ENCODE data around the gene GTPBP1.

- TF ChIP-seq, protein P1, sequence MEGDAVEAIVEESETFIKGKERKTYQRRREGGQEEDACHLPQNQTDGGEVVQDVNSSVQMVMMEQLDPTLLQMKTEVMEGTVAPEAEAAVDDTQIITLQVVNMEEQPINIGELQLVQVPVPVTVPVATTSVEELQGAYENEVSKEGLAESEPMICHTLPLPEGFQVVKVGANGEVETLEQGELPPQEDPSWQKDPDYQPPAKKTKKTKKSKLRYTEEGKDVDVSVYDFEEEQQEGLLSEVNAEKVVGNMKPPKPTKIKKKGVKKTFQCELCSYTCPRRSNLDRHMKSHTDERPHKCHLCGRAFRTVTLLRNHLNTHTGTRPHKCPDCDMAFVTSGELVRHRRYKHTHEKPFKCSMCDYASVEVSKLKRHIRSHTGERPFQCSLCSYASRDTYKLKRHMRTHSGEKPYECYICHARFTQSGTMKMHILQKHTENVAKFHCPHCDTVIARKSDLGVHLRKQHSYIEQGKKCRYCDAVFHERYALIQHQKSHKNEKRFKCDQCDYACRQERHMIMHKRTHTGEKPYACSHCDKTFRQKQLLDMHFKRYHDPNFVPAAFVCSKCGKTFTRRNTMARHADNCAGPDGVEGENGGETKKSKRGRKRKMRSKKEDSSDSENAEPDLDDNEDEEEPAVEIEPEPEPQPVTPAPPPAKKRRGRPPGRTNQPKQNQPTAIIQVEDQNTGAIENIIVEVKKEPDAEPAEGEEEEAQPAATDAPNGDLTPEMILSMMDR (IDR thresholded peaks at IDR 0.05 in 4 of 5, conservative IDR thresholded peaks at IDR 0.05 in 1 of 5): no peak
- TF ChIP-seq POLR2A (IDR thresholded peaks at IDR 0.05): no peak
These were observed 26.6 kb downstream of the GTPBP1 start for GRCh38 chr22:38732251-38732815.

Measured in gastrocnemius medialis (tissue), 4 donors.